Testis (tissue), 2 donors: ENCODE data around the gene DPF3.

Source experiments
- CTCF ChIP-seq, 3 experiments: fragments of 450-650 bp in 2 of 3; fragments of 200-600 bp in 1 of 3; sonication (generic) in 1 of 3; IDR thresholded peaks; one replicate each; pipeline ENCODE4 v1.5.1; 2016 to 2019; ENCODE audit warnings: antibody characterized with exemption in 3 of 3, mild to moderate bottlenecking in 2 of 3, moderate library complexity in 1 of 3
- POLR2A ChIP-seq: fragments of 450-650 bp; IDR thresholded peaks from one replicate; pipeline ENCODE4 v1.6.1; 2017; ENCODE audit warnings: antibody characterized with exemption, mild to moderate bottlenecking, moderate library complexity

- TF ChIP-seq CTCF (IDR thresholded peaks at IDR 0.05) = no peak
- no peak for TF ChIP-seq POLR2A
Observed at GRCh38 chr14:72916174-72916573, 22.3 kb upstream of the DPF3 start.
